Stimulated activated CD4-positive, alpha-beta T cell treated with anti-CD3 and anti-CD28 coated beads, TNF-alpha, amount 100 ng/mL, for 4 hours (primary cell): ENCODE results near the gene QKI.
"Not testable (repeated sequence)": the region's sequence is repeated elsewhere in the genome, so short reads cannot be mapped to it uniquely, and the experiment has no call there.

Source experiments
- DNase-seq, 3 experiments: peaks; one replicate each; pipeline ENCODE4 v3.0.0-alpha.2; 2020; ENCODE audit warnings: low read depth in 3 of 3

QKI gene

GRCh38 chr6:163414946-163415619, 565 bp downstream of the QKI start:
- DNase-seq: no peak

GRCh38 chr6:163415620-163416556, 1.4 kb downstream of the QKI start:
- peak in 1 of 3 experiments; percentile 20 for DNase-seq

- DNase-seq: no peak
Measured at GRCh38 chr6:163416557-163417253, 2.2 kb downstream of the QKI start.

DNA sequence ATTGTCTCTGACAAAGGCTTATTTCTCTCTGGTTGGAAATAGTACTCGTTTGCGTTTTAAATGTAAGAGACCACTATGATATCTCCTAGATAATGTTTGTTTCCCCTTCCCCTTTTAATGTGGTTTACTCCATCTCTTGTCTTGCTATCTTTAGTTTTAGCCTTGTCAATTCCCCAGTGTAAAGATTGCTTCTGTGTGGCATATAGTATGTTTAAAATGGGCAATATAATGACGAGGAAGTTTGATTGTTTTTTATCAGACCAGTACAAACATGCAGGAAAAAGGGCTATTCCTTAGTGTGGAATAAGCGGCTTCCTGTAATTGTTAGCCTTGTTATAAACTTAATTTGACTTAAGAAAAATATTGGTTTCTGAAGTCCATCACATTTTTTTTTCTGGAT, 3.1 kb downstream of the QKI start:
- DNase-seq: no peak

DNA sequence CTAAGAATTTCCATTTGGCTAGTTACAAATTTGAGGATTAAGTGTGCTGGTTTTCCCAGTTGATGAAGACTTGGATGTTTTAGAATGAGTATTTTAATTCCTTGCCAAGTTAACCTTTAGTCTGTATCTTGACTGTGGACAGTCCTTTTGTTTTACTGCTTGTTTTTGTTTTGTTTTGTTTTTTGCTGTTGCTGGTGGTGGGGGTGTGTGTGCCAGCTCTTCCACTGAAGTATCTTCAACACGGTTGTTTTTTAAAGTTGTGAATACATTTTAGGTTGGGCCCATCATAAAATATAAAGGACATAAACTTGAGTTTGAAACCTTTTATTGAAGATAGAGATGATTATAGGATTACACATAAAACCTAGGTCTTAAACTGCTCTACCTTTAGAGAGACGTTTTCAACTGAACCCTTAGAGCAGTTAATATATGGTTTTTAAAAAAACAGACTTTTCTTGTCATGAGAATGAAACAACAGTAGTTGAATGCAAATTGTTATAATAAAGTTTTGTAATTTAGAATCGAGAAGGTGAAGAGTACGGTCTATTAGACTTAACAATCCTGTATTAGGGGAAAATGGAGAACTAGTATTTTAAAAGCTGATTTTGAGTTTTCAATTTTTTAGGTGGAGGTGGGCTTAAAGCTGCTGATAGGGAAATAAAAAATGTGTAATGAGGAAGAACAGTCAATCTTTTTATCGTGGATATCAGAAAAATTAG, 4.0 kb downstream of the QKI start:
- DNase-seq: no peak

DNA sequence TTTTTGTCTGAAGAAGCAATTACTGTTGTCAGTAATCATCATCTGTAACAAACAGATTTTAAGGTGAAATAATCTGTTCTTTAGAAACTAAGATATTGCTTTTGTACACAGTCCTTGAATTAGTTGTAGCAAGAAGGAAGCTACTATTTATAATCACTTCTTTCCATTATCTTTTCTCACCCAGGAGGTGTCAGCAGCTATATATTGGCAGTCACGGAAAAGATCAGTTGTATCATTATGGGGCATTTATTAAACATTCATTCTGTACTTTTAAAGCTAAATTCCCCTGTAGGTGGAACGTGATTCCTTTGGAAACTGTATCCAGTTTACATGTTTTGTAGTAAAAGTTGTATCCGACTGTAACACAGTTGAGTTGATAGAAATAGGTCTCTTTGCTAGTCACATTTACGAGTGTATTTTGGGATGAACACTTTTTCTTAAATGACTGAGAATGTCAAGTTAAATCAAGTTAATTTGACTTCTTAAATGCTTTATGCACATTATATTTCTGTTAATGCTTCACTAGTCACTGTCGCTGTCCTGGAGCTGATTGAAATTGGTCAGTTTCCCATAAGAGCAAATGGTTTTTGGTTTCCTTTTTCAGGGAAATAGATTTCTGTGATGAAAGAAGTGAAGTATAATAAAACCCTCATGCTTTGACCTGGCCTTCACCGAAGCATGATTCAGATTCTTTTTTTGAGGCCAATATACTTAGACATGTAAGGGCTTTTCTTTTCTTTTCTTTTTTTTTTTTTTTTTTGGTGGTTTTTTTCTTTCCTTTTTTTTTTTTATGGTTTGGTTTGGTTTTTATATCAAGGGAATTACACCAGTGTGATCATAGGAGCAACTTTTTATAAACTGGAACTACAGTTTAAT, 5.1 kb downstream of the QKI start:
- DNase-seq: no peak

DNA sequence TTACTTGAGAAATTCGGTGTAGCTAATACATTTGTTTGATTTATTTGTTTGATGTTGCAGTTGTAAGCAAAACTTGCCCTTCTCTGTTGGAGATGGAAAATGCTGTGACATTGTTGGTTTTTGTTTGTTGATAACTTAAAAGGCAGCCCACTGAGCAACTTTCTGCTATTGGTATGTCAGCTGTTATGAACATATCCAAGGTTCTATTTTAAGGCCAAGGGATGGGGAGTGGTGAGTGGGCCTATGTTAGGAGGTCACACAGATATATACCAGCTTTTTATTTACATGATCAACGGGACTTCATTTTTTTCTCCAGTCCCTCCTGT, 5.7 kb downstream of the QKI start:
- no peak for DNase-seq

- no peak for DNase-seq
Measured at GRCh38 chr6:163422550-163422949, 8.0 kb downstream of the QKI start.

DNA sequence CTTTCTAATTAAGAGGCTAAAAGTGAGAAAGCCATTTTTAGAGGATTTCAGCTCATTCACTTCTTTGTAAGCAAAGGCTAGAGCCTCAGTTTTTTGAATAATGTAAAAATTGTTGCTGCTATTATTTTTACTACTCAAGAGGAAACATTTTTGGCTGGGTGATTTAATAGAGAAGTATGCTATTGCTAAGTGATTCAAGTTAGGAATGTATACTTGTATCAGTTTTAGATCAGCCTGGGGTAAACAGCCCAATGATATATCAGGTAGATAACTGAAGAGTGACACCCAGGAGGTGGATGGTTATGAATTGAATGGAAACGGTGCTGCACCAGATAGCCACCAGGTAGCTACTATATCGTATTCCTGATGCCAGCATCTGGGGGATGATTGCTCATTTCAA, 9.2 kb downstream of the QKI start:
- no peak for DNase-seq

DNA sequence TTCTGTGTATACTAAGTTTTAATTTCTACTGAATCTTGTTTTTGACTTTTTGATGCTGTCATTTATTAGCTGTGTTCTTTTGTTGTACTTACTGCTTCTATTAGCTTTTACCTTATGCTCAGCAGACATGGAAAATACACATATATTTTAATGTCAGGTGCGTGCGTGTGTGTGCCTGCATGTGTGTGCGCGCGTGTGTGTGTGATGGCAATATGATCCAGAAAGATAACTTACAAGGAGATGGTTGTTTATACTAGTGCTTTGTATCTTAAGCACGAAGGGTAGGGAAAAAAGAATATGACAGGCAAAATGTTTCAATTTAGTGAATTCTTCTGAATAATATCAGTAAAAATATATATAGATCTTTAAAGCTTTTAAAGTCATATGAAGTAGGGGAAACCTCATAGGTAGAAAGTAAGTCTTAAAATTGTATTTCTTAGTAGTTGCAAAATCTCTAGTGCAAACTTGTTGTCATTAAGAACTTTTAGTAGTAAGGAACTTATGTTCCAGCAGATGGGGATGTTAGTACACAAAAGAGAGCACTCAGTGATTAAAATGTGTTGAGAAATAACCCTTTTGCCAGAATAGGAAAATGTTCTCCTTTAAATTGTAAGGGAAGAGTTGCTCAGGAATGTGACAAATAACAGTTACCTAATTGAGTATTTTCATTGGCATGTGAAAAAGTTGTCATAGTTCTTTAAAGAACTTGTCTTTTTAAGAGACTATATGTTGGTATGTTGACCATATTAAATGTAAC, 13.2 kb downstream of the QKI start:
- no peak for DNase-seq

DNA sequence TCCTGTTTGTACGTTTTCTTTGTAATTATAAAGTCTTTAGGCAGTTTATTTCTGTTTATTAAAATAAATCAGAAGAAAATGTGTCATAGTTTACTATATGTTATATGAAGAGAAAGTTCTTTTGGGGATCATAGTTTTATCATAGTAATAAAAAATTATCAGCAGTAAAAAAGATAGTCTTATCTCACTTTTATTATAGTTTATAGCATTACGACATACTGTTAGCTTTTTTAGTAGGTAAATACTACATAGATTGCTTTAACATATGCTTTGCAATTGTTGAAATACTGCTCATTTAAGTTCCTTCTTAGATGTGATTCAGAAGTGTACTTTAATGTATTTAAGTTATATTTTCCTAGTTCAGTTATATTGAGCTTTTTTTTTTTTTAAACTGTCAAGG, 13.9 kb downstream of the QKI start:
- DNase-seq: no peak

- no peak for DNase-seq
Measured at GRCh38 chr6:163429858-163430448, 15.4 kb downstream of the QKI start.

GRCh38 chr6:163432300-163432699, 17.8 kb downstream of the QKI start:
- no peak for DNase-seq

DNA sequence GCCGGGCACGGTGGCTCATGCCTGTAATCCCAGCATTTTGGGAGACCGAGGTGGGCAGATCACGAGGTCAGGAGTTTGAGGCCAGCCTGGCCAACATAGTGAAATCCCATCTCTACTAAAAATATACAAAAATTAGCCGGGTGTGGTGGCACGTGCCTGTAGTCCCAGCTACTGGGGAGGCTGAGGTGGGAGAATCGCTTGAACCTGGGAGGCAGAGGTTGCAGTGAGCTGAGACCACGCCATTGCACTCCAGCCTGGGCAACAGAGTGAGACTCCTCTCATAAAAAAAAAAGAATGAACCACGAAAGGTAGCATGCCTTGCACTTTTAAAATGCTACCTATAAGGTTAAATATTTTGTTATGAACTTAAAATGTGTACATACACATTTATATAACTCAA, 19.0 kb downstream of the QKI start:
- DNase-seq: not testable (repeated sequence)

- no peak for DNase-seq
Measured at GRCh38 chr6:163435023-163435422, 20.5 kb downstream of the QKI start.

DNA sequence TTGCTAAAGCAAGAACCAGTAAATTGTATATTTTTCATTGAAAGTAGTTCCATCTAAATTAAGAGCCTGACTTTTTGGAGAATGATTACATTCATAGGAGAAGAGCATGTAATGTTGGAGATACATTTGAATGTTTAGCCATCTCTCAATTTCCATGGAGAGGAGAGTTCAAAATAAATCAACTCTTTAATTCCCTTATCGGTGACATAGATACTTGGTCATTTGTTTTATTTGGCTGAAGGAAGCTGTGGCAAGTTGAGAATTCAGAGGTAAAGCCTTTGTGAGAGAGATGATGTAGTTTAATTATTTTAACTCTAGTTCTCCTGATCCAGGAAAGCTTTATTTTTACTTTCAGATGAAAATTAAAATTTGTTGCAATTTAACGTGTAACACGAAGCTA, 22.3 kb downstream of the QKI start:
- no peak for DNase-seq

- DNase-seq: no peak
Measured at GRCh38 chr6:163437466-163437865, 22.9 kb downstream of the QKI start.

DNA sequence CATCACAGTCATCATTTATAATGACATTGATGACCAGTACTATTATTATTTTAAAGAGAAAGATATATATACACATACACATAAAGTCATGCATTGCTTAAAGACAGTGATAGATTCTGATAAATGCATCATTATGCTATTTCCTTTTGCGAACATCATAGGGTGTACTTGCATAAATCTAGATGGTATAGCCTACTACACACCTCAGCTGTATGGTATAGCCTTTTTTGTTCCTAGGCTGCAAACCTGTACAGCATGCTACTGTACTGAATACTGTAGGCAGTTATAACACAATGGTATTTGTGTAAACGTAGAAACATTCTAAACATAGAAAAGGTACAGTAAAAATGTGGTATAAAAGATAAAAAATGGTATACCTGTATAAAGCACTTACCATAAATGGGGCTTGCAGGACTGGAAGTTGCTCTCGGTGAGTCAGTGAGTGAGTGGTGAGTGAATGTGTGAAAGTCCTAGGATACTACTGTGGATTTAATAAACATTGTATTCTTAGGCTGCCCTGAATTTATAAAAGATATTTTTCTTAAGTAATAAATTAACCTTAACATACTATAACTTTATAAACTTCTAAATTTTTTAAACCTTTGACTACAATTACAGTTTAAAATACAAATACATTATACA, 23.9 kb downstream of the QKI start:
- DNase-seq: no peak

GRCh38 chr6:163438940-163439335, 24.4 kb downstream of the QKI start:
- DNase-seq: no peak
